Mammary epithelial cell (primary cell): ENCODE results near the gene ERN2.

Experiments used
- CTCF ChIP-seq, 2 donors: IDR thresholded peaks in 1 of 2; conservative IDR thresholded peaks in 1 of 2; 2 replicates each; pipeline ENCODE4 v1.5.1; 2011 to 2012; ENCODE audit warnings: inconsistent platforms in 2 of 2, low read length in 2 of 2, mild to moderate bottlenecking in 2 of 2, control low read depth in 1 of 2, low read depth in 1 of 2; ENCODE audit not compliant: insufficient read depth in 1 of 2; ENCODE audit errors: extremely low read depth in 1 of 2
- EZH2 ChIP-seq: IDR thresholded peaks from 2 replicates; pipeline ENCODE4 v1.6.1; 2012; ENCODE audit warnings: low read length, inconsistent platforms, borderline replicate concordance

GRCh38 chr16:23700093-23700492, 12.9 kb downstream of the ERN2 start:
- TF ChIP-seq CTCF (conservative IDR thresholded peaks at IDR 0.05 in 1 of 2, IDR thresholded peaks at IDR 0.05 in 1 of 2; ENCODE audit: extremely low read depth in 1 of 2, insufficient read depth in 1 of 2, low read depth in 1 of 2, low read length in 2 of 2) (no peak), EZH2 (no peak)
